Stimulated activated CD8-positive, alpha-beta memory T cell treated with anti-CD3 and anti-CD28 coated beads, Interleukin-12 subunit alpha, Interleukin-12 subunit beta, amount 100 ng/mL, for 4 hours (primary cell): Measurements from ENCODE around the gene GATB.
"Not testable (repeated sequence)": the region's sequence is repeated elsewhere in the genome, so short reads cannot be mapped to it uniquely, and the experiment has no call there.

Experiments
- DNase-seq: peaks from one replicate; pipeline ENCODE4 v3.0.0-alpha.2; 2020; ENCODE audit warnings: low read depth

GATB gene

GRCh38 chr4:151731670-151732069 is 29.1 kb downstream of the GATB start:
- DNase-seq, result not testable (repeated sequence)

- DNase-seq, result no peak
Measured at GRCh38 chr4:151729731-151730559, 30.9 kb downstream of the GATB start.

GRCh38 chr4:151728679-151729078 is 32.1 kb downstream of the GATB start:
- no peak for DNase-seq

GRCh38 chr4:151728006-151728405 is 32.8 kb downstream of the GATB start:
- DNase-seq, result no peak

- no peak for DNase-seq
Measured at GRCh38 chr4:151727365-151727764, 33.4 kb downstream of the GATB start.

GRCh38 chr4:151725087-151725486 is 35.7 kb downstream of the GATB start:
- DNase-seq, result no peak

- no peak for DNase-seq
Measured at GRCh38 chr4:151721916-151722315, 38.9 kb downstream of the GATB start.

- DNase-seq, result no peak
Measured at GRCh38 chr4:151721466-151721865, 39.3 kb downstream of the GATB start.

- DNase-seq, result no peak
Measured at GRCh38 chr4:151719956-151720334, 40.9 kb downstream of the GATB start.

GRCh38 chr4:151718984-151719955 is 41.5 kb downstream of the GATB start:
- DNase-seq, result no peak

GRCh38 chr4:151717909-151718628 is 42.7 kb downstream of the GATB start:
- no peak for DNase-seq

- DNase-seq, result no peak
Measured at GRCh38 chr4:151717314-151717713, 43.5 kb downstream of the GATB start.

GRCh38 chr4:151716324-151716723 is 44.5 kb downstream of the GATB start:
- DNase-seq, result no peak

- no peak for DNase-seq
Measured at GRCh38 chr4:151715881-151716280, 44.9 kb downstream of the GATB start.

- DNase-seq, result no peak
Measured at GRCh38 chr4:151712777-151713176, 48.0 kb downstream of the GATB start.

GRCh38 chr4:151711646-151712045 is 49.2 kb downstream of the GATB start:
- DNase-seq, result no peak

GRCh38 chr4:151709587-151709986 is 51.2 kb downstream of the GATB start:
- no peak for DNase-seq

- no peak for DNase-seq
Measured at GRCh38 chr4:151709071-151709470, 51.7 kb downstream of the GATB start.

- DNase-seq, result no peak
Measured at GRCh38 chr4:151708100-151708499, 52.7 kb downstream of the GATB start.

- no peak for DNase-seq
Measured at GRCh38 chr4:151703401-151703800, 57.4 kb downstream of the GATB start.

- DNase-seq, result no peak
Measured at GRCh38 chr4:151702256-151702655, 58.6 kb downstream of the GATB start.

GRCh38 chr4:151700566-151701316 is 60.1 kb downstream of the GATB start:
- no peak for DNase-seq
